Measurements from ENCODE around the gene HELZ2.

The HELZ2 gene

GRCh38 chr20:63552481-63553249, 21.4 kb downstream of the HELZ2 start:
- peak in 2 of 3 experiments; percentile 26 to 39 for DNase-seq (ENCODE audit: low read depth in 3 of 3)

GRCh38 chr20:63551068-63551467, 23.0 kb downstream of the HELZ2 start:
- DNase-seq (ENCODE audit: low read depth in 3 of 3) = no peak

GRCh38 chr20:63549679-63550282, 24.3 kb downstream of the HELZ2 start:
- DNase-seq (ENCODE audit: low read depth in 3 of 3) = no peak

- no peak for DNase-seq (ENCODE audit: low read depth in 3 of 3)
Measured at GRCh38 chr20:63549019-63549418, 25.0 kb downstream of the HELZ2 start.

GRCh38 chr20:63548542-63548941, 25.5 kb downstream of the HELZ2 start:
- DNase-seq (ENCODE audit: low read depth in 3 of 3) = no peak

- no peak for DNase-seq (ENCODE audit: low read depth in 3 of 3)
Measured at GRCh38 chr20:63547725-63548480, 26.1 kb downstream of the HELZ2 start, which contains the start of gene SRMS. Gene SRMS (minus strand): TSS chr20:63547749. CDS start chr20:63547463, 286 bp downstream.

- DNase-seq (ENCODE audit: low read depth in 3 of 3) = no peak
Measured at GRCh38 chr20:63546956-63547724, 26.9 kb downstream of the HELZ2 start.

- no peak for DNase-seq (ENCODE audit: low read depth in 3 of 3)
Measured at GRCh38 chr20:63546256-63546955, 27.6 kb downstream of the HELZ2 start.

- no peak for DNase-seq (ENCODE audit: low read depth in 3 of 3)
Measured at GRCh38 chr20:63545814-63546213, 28.2 kb downstream of the HELZ2 start.

GRCh38 chr20:63544958-63545516, 29.0 kb downstream of the HELZ2 start:
- DNase-seq (ENCODE audit: low read depth in 3 of 3) = no peak

DNA sequence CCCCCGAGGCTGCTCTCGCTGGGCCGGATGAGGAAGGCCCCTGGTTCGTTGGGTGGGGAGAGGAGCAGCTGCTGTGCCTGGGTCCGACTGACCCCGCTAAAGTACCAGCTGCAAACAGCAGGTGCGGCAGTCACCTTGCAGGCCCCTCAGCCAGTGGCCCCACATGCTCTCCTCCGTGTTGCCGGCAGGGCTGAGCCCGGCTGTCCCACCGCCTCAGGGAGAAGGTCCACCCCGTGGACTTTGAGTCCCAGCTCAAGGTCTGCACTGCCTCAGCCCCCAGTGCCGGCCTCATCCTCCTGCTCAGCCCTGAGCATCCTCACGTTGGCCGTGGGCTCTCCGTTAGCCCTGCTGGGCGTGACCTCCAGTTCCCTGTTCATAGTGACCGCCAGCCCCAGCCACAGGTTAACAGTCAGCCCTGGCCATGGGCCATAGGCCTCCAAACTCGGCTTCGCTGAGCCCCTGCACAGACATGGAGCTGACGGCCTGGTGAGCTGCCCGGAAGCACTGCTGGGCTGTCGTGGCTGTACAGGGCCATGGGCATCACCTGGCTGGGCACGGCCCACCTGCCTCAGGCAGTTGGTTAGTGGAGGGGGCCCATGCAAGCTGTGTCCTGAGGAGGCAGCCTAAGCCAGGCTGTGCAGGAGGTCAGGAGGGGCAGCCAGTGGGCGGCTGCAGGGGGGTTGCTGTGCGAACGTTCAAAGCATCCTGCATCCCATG, 29.6 kb downstream of the HELZ2 start:
- DNase-seq (ENCODE audit: low read depth in 3 of 3) = no peak

- DNase-seq (ENCODE audit: low read depth in 3 of 3) = no peak
Measured at GRCh38 chr20:63543733-63544132, 30.3 kb downstream of the HELZ2 start.

DNA sequence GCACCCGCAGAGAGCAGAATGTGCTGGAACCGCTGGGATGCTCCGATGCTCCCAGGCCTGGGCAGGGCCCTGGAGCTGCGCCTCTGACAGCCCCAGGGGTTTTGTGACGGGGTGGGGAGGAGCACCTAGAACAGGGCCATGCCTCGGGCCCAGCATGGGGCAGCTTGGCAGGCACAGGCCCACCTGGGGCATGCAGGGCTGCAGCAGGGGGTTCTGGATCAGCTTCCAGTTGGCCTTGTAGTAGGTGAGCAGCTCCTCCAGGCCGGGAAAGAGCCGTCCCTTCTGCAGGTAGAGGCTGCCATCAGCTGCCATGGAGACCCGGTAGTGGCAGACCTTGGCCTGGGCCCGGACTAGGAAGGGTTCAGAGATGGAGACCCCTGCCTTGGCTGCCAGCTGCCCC, 30.9 kb downstream of the HELZ2 start:
- DNase-seq (ENCODE audit: low read depth in 3 of 3) = no peak

DNA sequence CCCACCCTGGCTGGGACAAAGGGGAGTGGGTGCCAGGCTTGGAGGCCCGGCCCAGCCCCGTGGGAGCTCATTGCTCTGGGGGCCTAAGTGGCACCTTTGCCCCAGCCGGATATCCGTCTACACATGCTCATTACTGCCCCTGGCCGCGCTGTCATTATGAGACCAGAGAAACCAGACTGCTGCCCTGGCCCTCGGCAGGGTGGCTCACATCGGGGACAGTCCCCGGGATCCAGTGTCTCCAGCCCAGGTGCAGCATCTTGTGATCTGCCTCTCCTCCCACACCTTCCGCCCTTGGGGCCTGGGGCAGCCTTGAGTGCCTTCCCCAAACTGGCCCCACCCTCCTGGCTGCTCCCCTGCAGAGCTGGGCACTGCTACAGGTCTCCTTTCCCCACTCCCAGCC, 31.3 kb downstream of the HELZ2 start:
- DNase-seq (ENCODE audit: low read depth in 3 of 3) = no peak

- DNase-seq (ENCODE audit: low read depth in 3 of 3) = no peak
Measured at GRCh38 chr20:63542031-63542559, 31.9 kb downstream of the HELZ2 start.

- no peak for DNase-seq (ENCODE audit: low read depth in 3 of 3)
Measured at GRCh38 chr20:63541371-63541770, 32.7 kb downstream of the HELZ2 start.

DNA sequence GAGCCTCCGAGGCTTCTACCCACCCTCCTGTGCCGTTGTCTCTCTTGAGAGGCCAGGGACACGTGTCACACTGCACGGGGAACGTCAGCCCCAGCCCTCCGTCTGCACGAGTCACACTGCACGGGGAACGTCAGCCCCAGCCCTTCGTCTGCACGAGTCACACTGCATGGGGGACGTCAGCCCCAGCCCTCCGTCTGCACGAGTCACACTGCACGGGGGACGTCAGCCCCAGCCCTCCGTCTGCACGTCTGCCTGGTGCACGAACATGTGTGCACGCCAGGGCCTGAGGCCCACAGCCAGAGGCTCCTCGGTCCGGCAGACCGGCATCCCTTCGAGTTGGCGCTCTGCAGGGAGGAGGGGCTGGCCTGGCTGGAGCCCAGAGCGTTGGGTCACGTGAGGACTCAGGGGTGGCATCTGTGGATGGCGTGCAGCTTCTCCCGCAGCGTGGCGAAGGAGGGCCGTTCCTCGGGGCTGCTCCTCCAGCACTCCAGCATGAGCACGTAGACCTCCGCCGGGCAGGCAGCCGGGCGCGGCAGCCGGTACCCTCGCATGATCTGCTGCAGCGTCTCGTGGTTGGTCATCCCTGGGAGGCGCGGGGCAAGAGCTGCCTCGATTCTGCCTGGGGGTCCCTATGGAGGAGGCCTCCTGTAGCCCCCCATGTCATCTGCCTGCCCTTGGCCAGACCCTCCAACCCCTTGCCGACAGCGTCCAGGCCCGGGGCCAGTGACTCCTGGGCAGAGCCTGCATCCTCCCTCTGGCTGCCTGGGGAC, 33.4 kb downstream of the HELZ2 start:
- no peak for DNase-seq (ENCODE audit: low read depth in 3 of 3)

GRCh38 chr20:63539441-63540370, 34.3 kb downstream of the HELZ2 start:
- DNase-seq (ENCODE audit: low read depth in 3 of 3) = no peak

Data from stimulated activated CD4-positive, alpha-beta T cell treated with anti-CD3 and anti-CD28 coated beads, TNF-alpha, amount 100 ng/mL, for 4 hours (primary cell).